ENCODE results near the gene PPM1B. TPM values are rescaled to one million over a fixed set of nuclear protein-coding genes. Genes with fewer than 3 reads are reported as not detected.

The PPM1B gene
- total RNA-seq (24.1 and 34.5 TPM in 2 replicates), polyA plus RNA-seq (21.2 and 25.8 TPM in 2 replicates), polyA minus RNA-seq (ENCODE audit: low replicate concordance) (5.0 and 7.0 TPM in 2 replicates)
- 21.0 and 24.1 TPM in 2 replicates for polyA plus RNA-seq (2012)

DNA sequence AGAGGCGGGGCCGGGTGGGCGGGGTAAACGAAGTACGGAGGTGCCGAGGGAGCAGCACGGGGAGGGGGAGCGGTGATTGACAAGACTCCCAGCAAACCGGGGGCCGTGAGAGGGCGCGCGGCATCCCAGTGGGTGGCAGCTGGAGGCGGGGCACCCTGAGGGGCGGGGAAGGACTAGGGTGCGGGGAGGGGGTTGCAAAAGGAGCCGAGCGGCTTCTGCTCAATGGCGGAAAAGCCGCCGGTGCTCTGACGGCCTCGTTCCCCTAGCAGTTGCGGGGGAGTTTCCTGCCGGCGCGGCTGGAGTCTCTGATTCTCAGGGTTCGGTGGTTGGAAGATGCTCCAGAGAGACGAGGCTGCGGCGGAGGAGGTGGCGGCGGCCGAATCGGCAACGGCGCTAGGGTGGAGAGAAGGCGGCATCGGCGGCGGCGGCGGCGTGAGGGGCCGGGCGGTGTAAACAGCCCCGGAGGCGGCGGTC is at the start of gene PPM1B:
Gene PPM1B (plus strand): TSS at position 195 of the 474 bp plus-strand sequence. CDS start 32,325 bp downstream, outside the sequence.
- Histone ChIP-seq H3K27me3 (ENCODE audit: control insufficient read depth, insufficient read depth, low read length) (no peaks in the 10 kb centered on the region), H3K9me3 (ENCODE audit: control insufficient read depth, insufficient read depth, low read depth, low read length) (no peaks in the 10 kb centered on the region), H3K36me3 (ENCODE audit: control insufficient read depth, insufficient read depth, low read length) (no peaks in the 10 kb centered on the region), H3K79me2 (ENCODE audit: control insufficient read depth, insufficient read depth, low read length) (peaks cover 46% of the 10 kb centered on the region), H3K4me2 (ENCODE audit: extremely low read depth, insufficient read depth, low read length) (peak within 1 kb of the TSS; percentile 91), H3K4me1 (ENCODE audit: control insufficient read depth, extremely low read depth, insufficient read depth, low read length) (peaks cover 5% of the 10 kb centered on the region), H3K27ac (ENCODE audit: insufficient read depth, low read length) (peak within 1 kb of the TSS; percentile 98), H3K4me3 (replicated peaks in 1 of 4; ENCODE audit: control extremely low read depth in 1 of 4, insufficient read depth in 1 of 4, low read depth in 3 of 4, low read length in 4 of 4) (peak within 1 kb of the TSS; percentile 79 to 99 (median 84)), H2AFZ (ENCODE audit: low read length) (peak within 1 kb of the TSS; percentile 92), H4K20me1 (ENCODE audit: control insufficient read depth, extremely low read depth, insufficient read depth, low read length) (no peaks in the 10 kb centered on the region), H3K9ac (ENCODE audit: insufficient read depth, low read length) (peak within 1 kb of the TSS; percentile 87)
- no peak for TF ChIP-seq EZH2 (IDR thresholded peaks at IDR 0.05; ENCODE audit: low read length, missing control alignments)
- TF ChIP-seq, protein P1, sequence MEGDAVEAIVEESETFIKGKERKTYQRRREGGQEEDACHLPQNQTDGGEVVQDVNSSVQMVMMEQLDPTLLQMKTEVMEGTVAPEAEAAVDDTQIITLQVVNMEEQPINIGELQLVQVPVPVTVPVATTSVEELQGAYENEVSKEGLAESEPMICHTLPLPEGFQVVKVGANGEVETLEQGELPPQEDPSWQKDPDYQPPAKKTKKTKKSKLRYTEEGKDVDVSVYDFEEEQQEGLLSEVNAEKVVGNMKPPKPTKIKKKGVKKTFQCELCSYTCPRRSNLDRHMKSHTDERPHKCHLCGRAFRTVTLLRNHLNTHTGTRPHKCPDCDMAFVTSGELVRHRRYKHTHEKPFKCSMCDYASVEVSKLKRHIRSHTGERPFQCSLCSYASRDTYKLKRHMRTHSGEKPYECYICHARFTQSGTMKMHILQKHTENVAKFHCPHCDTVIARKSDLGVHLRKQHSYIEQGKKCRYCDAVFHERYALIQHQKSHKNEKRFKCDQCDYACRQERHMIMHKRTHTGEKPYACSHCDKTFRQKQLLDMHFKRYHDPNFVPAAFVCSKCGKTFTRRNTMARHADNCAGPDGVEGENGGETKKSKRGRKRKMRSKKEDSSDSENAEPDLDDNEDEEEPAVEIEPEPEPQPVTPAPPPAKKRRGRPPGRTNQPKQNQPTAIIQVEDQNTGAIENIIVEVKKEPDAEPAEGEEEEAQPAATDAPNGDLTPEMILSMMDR (conservative IDR thresholded peaks at IDR 0.05 in 1 of 2, IDR thresholded peaks at IDR 0.05 in 1 of 2; ENCODE audit: low read depth in 1 of 2, low read length in 2 of 2) = no peak
- no peak for DNase-seq (ENCODE audit: low read depth in 2 of 2)

DNA sequence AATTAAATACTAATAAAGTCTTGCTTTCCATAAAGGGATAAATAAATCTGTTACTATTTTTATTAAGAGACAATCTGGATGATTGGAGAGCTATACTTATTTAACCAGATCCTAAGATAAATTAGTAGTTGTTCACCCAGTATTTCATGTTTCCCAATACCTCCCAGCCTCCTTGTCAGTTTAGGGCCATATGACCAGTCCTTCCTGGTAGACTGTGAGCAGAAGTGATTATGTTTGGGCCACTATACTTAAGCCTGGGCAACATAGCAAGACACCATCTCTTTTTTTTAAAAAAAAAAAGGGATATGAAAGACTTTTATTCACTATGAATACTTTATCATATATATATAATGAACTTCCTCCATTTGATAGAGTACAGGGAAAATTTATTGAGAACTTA is 48.8 kb upstream of the PPM1B start:
- Histone ChIP-seq H3K4me3 (replicated peaks in 1 of 4; ENCODE audit: control extremely low read depth in 1 of 4, insufficient read depth in 1 of 4, low read depth in 3 of 4, low read length in 4 of 4) (no peak overlapping the region), H3K27ac (ENCODE audit: insufficient read depth, low read length) (no peak overlapping the region), H3K4me2 (ENCODE audit: extremely low read depth, insufficient read depth, low read length) (no peak overlapping the region), H3K9me3 (ENCODE audit: control insufficient read depth, insufficient read depth, low read depth, low read length) (no peaks in the 10 kb centered on the region), H3K9ac (ENCODE audit: insufficient read depth, low read length) (no peak overlapping the region), H2AFZ (ENCODE audit: low read length) (no peak overlapping the region), H4K20me1 (ENCODE audit: control insufficient read depth, extremely low read depth, insufficient read depth, low read length) (no peaks in the 10 kb centered on the region), H3K79me2 (ENCODE audit: control insufficient read depth, insufficient read depth, low read length) (no peaks in the 10 kb centered on the region), H3K4me1 (ENCODE audit: control insufficient read depth, extremely low read depth, insufficient read depth, low read length) (peaks cover 2% of the 10 kb centered on the region), H3K27me3 (ENCODE audit: control insufficient read depth, insufficient read depth, low read length) (no peaks in the 10 kb centered on the region), H3K36me3 (ENCODE audit: control insufficient read depth, insufficient read depth, low read length) (no peaks in the 10 kb centered on the region)
- no peak for DNase-seq (ENCODE audit: low read depth in 2 of 2)
- TF ChIP-seq EZH2 (IDR thresholded peaks at IDR 0.05; ENCODE audit: low read length, missing control alignments) = no peak
- TF ChIP-seq, protein P1 (conservative IDR thresholded peaks at IDR 0.05 in 1 of 2, IDR thresholded peaks at IDR 0.05 in 1 of 2; ENCODE audit: low read depth in 1 of 2, low read length in 2 of 2) = no peak

DNA sequence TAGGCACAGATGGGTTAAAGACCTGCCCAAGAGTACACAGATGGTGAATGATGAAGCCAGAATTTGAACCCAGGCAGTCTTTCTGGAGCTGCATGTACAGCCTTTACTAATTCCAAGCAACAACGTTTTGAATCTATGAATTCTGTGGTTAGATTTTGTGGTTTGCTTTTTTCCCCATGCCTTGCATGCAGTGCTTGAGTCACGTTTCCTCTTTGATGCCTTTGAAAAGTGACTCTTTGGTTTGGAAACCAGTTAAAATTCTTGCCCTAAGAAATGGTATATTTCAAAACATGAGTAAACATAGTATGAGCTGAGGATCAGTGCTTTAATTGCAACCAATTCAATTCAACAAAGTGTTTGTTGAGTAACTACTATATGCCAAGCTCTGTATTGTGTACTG is 48.2 kb upstream of the PPM1B start:
- Histone ChIP-seq H3K9ac (ENCODE audit: insufficient read depth, low read length) (no peak overlapping the region), H3K36me3 (ENCODE audit: control insufficient read depth, insufficient read depth, low read length) (no peaks in the 10 kb centered on the region), H3K27me3 (ENCODE audit: control insufficient read depth, insufficient read depth, low read length) (no peaks in the 10 kb centered on the region), H3K4me2 (ENCODE audit: extremely low read depth, insufficient read depth, low read length) (no peak overlapping the region), H3K79me2 (ENCODE audit: control insufficient read depth, insufficient read depth, low read length) (no peaks in the 10 kb centered on the region), H3K4me3 (replicated peaks in 1 of 4; ENCODE audit: control extremely low read depth in 1 of 4, insufficient read depth in 1 of 4, low read depth in 3 of 4, low read length in 4 of 4) (no peak overlapping the region), H3K9me3 (ENCODE audit: control insufficient read depth, insufficient read depth, low read depth, low read length) (no peaks in the 10 kb centered on the region), H3K4me1 (ENCODE audit: control insufficient read depth, extremely low read depth, insufficient read depth, low read length) (peaks cover 2% of the 10 kb centered on the region), H2AFZ (ENCODE audit: low read length) (no peak overlapping the region), H3K27ac (ENCODE audit: insufficient read depth, low read length) (no peak overlapping the region), H4K20me1 (ENCODE audit: control insufficient read depth, extremely low read depth, insufficient read depth, low read length) (no peaks in the 10 kb centered on the region)
- peak; percentile 88 to 89 for DNase-seq (ENCODE audit: low read depth in 2 of 2)
- TF ChIP-seq EZH2 (IDR thresholded peaks at IDR 0.05; ENCODE audit: low read length, missing control alignments) = no peak
- TF ChIP-seq, protein P1 (conservative IDR thresholded peaks at IDR 0.05 in 1 of 2, IDR thresholded peaks at IDR 0.05 in 1 of 2; ENCODE audit: low read depth in 1 of 2, low read length in 2 of 2) = no peak

All from fibroblast of lung (primary cell).